ENCODE measurements around the gene COL5A1.

DNA sequence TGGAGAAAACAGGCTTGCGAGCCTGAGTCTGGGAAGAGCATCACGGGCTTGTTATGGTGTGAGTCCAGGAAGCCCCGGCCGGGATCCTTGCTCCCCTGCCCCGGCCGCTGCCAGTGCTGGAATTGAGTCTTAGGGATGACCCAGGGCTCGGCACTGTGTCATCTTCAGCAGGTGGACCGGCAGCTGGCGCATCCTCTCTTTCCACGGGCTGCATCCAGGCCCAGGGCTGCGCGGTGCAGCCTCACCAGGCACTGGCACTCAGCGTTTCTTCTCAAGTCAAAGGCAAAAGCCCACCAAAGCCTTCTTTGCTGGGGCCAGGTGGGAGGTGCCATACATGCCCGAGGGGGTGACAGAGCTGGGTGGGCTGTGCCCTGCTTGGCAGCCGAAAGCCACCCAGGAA is 46.6 kb downstream of the COL5A1 start:
- TF ChIP-seq, protein P1, sequence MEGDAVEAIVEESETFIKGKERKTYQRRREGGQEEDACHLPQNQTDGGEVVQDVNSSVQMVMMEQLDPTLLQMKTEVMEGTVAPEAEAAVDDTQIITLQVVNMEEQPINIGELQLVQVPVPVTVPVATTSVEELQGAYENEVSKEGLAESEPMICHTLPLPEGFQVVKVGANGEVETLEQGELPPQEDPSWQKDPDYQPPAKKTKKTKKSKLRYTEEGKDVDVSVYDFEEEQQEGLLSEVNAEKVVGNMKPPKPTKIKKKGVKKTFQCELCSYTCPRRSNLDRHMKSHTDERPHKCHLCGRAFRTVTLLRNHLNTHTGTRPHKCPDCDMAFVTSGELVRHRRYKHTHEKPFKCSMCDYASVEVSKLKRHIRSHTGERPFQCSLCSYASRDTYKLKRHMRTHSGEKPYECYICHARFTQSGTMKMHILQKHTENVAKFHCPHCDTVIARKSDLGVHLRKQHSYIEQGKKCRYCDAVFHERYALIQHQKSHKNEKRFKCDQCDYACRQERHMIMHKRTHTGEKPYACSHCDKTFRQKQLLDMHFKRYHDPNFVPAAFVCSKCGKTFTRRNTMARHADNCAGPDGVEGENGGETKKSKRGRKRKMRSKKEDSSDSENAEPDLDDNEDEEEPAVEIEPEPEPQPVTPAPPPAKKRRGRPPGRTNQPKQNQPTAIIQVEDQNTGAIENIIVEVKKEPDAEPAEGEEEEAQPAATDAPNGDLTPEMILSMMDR (IDR thresholded peaks at IDR 0.05), result no peak
- no peak for TF ChIP-seq POLR2A (IDR thresholded peaks at IDR 0.05)
